ENCODE results near the gene SPOCK2.

Gene SPOCK2

GRCh38 chr10:72058347-72058898 lies 29.9 kb downstream of the SPOCK2 start:
- DNase-seq (ENCODE audit: low read depth, low spot score): no peak

GRCh38 chr10:72056932-72057751 lies 31.2 kb downstream of the SPOCK2 start:
- DNase-seq (ENCODE audit: low read depth, low spot score): no peak

GRCh38 chr10:72056113-72056512 lies 32.2 kb downstream of the SPOCK2 start:
- no peak for DNase-seq (ENCODE audit: low read depth, low spot score)

- DNase-seq (ENCODE audit: low read depth, low spot score): no peak
Observed at GRCh38 chr10:72053690-72054089, 34.7 kb downstream of the SPOCK2 start.

- DNase-seq (ENCODE audit: low read depth, low spot score): no peak
Observed at GRCh38 chr10:72050873-72051272, 37.5 kb downstream of the SPOCK2 start.

- peak; percentile 45 for DNase-seq (ENCODE audit: low read depth, low spot score)
Observed at GRCh38 chr10:72049969-72050781, 38.2 kb downstream of the SPOCK2 start.

GRCh38 chr10:72049472-72049871 lies 38.9 kb downstream of the SPOCK2 start:
- no peak for DNase-seq (ENCODE audit: low read depth, low spot score)

GRCh38 chr10:72048450-72049124 lies 39.8 kb downstream of the SPOCK2 start:
- peak; percentile 78 for DNase-seq (ENCODE audit: low read depth, low spot score)

- no peak for DNase-seq (ENCODE audit: low read depth, low spot score)
Observed at GRCh38 chr10:72045586-72045985, 42.8 kb downstream of the SPOCK2 start.

- no peak for DNase-seq (ENCODE audit: low read depth, low spot score)
Observed at GRCh38 chr10:72044417-72045041, 43.8 kb downstream of the SPOCK2 start.

GRCh38 chr10:72043016-72043834 lies 45.1 kb downstream of the SPOCK2 start:
- DNase-seq (ENCODE audit: low read depth, low spot score): no peak

GRCh38 chr10:72041491-72041890 lies 46.9 kb downstream of the SPOCK2 start:
- DNase-seq (ENCODE audit: low read depth, low spot score): no peak

GRCh38 chr10:72039377-72039776 lies 49.0 kb downstream of the SPOCK2 start:
- DNase-seq (ENCODE audit: low read depth, low spot score): no peak

GRCh38 chr10:72038458-72039001 lies 49.8 kb downstream of the SPOCK2 start:
- no peak for DNase-seq (ENCODE audit: low read depth, low spot score)

GRCh38 chr10:72037811-72038210 lies 50.5 kb downstream of the SPOCK2 start:
- DNase-seq (ENCODE audit: low read depth, low spot score): no peak

- no peak for DNase-seq (ENCODE audit: low read depth, low spot score)
Observed at GRCh38 chr10:72037266-72037665, 51.1 kb downstream of the SPOCK2 start.

- DNase-seq (ENCODE audit: low read depth, low spot score): no peak
Observed at GRCh38 chr10:72035252-72035887, 53.0 kb downstream of the SPOCK2 start.

- DNase-seq (ENCODE audit: low read depth, low spot score): no peak
Observed at GRCh38 chr10:72034761-72035160, 53.6 kb downstream of the SPOCK2 start.

- DNase-seq (ENCODE audit: low read depth, low spot score): no peak
Observed at GRCh38 chr10:72034040-72034499, 54.3 kb downstream of the SPOCK2 start.

Data from iPS DF 19.7 (cell line).